Dedifferentiated amniotic fluid mesenchymal stem cell (primary cell): ENCODE data around the gene CHRND.

Source experiments
- DNase-seq: peaks from one replicate; pipeline ENCODE4 v3.0.0-alpha.2; 2016; ENCODE audit errors: extremely low spot score

Gene CHRND

DNA sequence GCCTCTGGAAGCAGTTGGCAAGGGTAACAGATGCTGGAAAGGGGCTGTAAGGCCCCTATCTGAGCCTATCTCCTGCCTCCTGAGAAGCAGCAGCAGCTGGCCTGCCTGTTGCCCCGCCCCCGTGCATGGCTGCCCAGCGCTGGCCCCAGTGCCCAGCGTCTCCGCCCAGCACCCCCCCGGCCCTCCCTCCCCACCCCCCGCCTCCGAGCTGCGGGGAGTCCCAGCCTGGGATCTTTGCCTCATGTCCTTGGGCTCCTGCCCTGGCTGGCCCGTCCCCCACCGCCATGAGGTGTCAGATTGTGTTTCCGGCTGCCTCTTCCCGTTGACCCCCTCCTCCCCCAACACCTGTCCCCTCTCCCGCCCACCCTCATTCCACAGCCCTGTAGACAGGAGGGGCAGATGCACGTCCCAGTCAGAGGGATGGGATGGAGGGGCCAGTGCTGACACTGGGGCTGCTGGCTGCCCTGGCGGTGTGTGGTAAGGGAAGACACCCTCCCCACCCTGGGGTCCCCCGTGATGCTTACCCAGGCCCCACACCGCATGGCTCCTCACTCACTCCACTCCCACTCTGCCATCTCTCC lies at the start of gene CHRND:
Gene CHRND (plus strand): TSS at position 370 of the 581 bp plus-strand sequence. CDS start 56 bp downstream, at position 426.
- DNase-seq = no peak

DNA sequence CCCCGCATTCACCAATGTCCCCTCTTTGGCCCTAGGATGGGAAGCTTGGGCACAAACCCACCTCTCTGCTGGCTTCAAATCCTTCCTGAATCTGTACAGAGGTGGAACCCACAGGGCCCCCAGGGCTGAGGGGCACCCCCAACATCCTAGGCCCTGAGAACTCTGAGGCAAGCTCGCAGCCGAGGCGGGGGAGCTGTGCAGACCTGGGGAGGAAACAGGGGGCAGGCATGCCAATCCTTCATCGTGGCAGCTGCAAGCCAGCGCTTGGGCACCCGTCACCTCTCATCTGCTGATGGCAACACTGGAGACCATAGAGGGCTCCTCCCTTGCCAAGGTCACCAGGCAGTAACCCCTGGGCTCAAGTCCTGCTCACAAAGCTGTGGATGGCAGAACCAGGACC lies 49.2 kb upstream of the CHRND start:
- DNase-seq = no peak

DNA sequence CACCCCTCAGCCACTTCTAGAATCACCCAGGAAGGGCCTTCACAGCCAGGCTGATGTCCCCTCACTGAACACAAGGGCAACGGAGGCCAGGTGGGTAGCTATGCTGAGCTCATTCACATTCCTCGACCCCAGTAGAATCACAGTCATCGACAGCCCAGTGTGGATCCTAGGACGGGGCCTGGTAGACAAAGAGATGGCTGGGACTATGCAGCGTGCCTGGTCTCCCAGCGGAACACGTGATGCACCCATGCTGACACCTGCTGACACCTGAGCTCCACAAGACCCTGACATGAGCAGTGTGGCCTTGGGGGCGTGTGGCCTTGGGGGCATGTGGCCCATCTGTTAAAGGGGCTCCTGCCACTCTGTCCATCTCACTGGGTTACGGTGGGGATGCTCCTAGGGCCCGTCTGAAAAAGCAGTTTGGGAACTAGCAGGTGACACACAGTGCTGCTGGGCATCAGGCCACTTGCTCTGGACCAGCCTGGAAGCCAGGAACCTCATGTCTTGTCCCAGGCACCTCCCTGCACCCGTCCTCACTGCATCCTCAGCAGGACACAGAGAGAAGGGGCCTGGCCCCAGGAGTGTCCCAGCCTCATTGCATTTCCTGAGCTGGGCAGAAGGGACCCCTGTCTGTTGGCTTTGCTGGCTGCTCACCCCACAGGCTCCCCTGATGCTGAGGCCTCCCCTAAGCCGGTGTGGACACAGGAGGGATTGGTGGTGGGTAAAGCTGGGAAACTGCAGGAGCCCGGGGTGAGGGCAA lies 48.0 kb upstream of the CHRND start:
- DNase-seq = no peak

DNA sequence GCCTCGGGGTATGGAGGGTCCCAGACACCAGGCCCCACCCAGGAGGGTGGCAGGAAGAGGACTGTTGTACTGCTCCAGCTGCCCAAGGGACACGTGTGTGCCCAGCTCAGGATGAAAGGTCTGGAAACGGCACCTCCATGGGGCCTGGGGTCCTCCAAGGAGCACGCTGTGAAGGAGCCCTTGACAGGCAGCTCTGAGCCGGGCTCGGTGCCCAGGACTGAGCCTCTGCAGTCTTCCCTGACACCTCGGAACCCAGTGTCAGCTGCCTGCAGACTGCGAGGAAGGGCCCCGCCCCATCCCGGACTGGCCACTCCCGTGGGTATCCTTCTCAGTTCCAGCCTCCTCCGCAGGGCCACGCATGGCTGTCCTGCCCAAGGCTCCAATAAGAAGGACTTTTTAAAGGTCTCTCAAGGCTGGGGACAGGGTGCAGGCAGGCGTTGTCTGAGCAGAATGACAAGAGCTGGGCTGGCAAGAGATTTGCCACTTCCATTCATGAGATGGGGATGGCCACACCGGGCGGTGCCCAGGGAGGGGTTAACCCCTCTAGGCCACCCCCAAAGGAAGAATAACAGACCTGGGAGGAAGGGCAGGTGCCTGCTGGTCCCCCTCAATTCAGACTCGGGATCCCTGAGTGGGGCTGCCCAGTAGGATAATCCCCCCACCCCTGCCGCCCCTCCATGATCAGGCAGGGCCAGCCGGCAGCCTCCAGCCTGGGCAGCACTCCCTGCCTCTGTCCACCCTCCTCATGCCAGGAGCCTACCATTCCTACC lies 47.2 kb upstream of the CHRND start:
- DNase-seq = no peak

DNA sequence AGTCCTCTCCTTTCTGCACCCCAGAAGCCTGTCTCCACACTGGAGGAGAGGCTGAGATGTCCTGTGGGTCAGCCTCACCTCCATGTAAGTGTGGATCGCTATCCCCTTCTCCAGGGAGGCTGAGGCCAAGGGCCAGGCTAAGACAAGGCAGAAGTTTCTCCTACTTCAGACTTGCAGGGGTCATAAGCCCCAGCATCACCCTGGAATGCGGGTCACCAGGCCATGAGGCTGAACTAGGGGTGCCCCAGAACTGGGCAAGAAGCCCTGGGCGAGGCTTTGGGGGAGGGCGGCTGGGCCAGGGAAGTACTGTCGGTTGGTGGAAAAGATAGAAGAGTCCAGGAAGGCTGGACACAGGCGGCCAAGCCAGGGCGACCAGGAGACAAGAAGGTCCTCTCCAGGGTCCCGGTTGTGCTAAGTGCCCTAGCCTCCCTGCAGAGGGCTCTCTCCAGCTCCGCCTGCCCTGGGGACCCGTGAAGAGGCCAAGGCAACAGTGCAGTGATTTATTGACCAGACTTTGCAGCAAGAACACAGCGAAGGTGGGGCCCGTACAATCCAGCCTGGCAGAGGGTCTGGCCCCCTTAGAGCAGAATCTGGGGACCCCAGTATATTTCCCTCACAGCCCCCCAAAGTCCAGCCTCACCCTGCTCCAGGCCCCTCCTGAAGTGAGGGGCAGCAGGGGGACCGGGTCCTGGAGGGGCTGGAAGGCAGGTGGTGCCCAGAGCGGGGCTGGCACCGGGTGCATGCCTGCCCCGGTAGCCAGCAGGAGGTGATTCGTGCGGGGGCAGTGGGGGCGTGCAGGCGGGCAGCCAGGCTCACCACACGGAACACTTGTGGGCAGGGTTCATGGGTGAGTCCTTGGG lies 46.4 kb upstream of the CHRND start:
- DNase-seq = no peak

DNA sequence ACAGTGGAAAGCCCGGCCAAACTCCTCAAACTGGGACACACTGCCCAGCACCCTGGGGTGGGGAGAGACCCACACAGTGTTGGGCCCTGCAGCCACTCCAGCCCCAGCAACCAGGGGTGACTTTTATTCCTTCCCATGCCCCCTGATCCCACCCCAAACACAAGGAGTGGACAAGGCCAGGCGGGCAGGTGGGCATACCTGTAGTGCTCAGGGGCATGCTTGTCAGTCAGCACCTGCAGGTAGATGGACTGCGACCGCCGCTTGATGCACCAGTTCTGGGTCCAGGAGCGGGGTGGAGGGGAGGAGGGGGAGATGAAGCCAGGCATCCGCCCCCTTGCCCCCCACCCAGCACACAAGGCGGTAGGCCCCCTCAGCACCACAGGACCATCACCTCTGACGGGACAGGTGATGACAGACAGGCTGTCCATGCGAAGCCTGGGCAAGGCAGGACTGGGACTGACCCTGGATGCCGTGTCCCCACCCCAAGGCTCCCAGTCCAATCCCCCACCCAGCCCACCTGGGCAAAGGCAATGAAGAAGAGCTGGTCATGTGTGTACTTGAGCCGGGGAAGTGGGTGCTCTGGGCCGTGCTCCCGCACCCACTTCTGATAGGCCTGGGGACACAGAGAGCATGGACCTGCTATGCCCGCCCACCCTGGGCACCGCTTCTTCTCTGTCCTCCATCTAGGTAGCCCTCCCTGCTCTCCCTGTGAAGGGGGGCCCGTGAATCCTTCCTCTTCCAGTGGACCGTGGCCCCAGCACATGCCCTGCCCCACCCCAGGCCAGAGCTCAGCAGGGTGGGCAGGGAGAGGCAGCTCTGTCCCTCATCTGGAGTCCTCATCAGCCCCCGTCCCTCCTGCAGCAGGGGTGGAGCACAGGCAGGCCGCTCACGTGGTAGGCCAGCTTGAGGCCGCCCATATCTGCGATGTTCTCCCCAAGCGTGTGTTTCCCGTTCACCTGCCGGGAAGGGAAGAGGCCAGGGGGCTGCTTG lies 45.5 kb upstream of the CHRND start:
- no peak for DNase-seq

DNA sequence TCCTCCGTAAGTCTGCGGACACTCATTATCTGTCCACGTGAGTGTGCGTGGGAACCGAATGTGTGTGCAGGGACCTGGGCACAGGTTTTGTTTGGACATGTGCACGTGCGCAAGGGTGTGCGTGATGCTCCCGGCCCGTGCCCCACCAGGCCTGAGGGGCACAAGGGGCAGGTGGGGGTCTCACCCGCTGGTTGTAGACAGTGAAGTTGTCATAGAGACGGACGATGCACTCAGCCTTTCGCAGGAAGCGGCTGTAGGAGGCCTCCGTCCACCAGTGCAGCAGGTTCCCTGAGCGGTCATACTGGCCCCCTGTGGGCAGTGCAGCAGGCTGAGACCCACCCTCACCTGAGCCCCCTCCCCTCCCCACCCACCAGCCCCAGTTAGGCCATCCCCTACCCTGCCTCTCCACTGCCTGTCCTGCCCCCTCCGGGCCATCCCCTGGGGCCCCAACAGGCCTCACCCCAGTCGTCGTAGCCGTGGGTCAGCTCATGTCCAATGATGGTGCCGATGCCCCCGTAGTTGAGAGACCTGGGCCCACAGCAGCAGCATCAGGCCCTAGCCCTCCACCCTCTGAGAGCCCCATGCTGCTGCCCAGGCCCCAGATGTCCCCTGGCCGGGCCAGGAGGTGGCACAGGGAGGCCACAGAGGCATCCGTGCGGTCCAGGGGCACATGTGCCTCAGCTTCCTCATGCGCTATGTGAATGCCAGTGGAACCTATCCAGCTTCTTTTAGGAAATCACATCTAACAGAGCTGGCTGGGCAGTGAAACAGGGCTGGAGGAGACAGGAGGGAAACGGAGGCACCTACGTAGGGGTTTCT lies 44.4 kb upstream of the CHRND start:
- DNase-seq = no peak

DNA sequence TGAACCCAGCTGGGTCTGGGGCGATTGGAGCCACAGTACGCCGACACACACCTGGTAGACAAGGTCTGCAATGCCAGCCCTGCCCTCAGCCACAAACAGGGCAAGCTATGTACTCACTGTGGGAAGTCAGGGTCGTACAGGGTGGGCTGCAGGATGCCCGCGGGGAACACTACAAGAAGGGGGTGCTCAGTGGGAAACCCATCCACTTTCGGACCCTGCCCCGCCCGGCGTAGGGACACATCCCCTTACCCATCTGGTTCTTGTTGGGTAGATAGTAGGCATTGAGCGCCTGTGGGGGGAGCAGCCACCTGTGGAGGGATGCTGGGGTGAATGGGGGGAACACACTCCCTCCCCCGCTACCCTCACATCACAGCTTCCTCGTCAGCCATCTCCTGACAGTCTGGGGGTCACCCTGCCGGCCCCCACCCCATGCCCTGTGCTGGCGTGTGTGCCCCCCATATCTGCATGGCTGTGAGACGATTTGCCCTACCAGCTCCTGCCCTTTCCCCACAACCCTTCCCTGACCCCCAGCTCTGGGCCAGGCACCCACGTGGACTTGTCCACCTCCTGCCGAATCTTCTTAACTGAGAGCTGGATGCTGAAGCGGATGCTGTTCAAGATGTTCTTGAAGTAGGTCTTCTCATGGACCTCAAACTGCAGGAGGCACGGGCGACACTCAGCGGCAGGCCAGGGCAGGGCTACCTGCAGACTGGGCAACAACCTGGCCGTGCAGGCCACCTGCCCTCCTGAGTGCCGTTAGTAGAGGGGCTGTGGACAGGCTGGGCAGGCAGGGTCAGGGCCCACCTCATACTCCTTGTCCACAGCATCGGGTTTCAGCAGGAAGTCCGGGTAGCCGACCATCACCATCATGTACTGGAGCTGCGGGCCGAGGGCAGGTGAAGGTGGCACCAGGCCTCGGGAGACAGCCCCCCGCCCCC lies 43.4 kb upstream of the CHRND start:
- DNase-seq = no peak

DNA sequence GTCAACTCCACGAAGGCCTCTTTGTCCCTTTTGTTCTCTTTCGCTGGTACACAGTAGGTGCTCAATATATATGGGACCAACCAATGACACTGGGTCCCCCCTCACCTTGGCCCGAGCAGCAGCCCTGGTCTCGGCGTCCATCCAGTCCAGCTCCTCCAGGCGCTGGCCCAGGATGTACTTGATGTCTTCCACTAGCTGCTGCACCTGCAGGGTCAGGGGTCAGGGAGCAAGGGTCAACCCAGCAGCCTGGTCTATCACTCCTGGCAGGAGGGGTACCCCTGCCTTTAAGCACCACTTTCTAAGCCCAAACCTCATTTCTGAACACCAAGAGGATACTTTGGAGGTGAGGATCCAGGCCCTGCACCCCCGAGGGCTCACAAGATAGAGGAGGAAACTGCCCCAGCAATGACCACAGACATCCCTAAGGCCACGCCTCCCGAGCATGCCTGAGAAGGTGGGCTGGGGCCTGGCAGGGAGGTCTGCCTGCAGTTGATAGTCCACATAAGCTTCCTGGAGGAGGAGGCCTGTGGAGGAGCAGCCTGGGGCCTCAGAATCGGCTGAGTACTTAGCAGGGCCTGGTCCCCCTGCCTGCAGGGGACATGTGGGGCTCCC lies 42.5 kb upstream of the CHRND start:
- DNase-seq = no peak

DNA sequence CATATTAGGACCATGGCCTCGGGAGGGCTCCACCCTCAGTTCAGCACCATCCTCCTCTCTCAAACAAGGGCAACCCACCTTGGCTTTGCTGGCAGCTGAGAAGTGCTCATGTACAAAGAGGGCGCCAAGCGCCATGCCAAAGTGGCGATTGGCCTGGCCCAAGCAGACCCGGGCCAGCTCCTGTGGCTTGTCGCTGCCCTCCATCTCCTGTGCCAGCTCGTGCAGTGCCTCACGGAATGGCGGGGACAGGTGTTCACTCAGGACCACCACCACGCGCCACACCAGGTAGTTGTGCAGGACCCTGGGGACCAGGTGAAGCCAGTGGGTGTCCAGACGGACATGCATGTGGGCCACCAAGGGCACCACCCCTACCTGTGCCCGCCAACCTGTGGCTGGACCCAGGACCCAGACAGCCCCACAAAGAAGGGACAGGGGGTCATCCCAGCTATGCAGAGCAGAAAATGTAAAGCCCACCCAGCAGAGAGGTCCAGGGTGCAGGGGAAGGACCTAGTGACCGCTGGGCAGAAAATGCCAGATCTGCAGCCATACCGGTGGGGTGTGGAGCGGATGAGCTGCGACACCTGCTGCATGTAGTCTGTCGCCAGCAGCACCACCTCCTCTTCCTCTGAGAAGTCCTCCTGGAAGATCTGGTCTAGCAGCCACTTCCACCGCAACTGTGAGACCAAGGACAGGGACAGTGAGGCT lies 41.9 kb upstream of the CHRND start:
- DNase-seq = no peak

DNA sequence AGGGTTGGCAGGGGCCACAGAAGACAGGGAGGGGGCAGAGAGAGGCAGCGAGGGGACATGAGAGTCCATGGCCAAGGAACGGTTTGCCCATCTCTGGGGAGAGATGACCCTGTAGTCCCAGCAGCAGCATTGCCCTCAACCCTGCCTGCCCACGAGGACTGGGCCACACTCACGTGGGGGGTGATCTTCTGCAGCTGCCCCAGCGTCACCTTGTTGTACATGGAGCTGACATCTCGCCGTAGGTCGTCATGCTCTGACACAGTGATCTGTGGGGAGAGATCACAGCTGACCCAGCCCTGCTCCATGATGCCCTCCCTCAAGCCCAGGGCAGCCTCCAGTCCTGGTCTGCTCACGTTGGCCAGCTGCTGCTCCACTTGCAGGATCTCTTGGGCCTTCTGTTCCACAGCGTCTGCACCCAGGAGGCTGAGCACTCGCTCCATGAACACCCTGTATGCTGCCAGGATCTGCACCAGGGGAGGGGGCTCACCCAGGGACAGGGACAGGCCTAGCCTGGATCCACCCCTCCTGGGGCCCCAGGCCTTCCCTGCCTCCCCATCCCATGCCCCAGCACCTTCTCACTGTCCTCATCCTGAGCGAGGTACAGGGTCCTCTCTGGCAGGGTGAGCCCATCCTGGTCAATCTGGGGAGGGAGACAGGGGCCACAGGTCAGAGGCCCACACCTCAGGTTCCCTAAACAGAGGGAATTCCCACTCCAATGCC lies 41.2 kb upstream of the CHRND start:
- no peak for DNase-seq

DNA sequence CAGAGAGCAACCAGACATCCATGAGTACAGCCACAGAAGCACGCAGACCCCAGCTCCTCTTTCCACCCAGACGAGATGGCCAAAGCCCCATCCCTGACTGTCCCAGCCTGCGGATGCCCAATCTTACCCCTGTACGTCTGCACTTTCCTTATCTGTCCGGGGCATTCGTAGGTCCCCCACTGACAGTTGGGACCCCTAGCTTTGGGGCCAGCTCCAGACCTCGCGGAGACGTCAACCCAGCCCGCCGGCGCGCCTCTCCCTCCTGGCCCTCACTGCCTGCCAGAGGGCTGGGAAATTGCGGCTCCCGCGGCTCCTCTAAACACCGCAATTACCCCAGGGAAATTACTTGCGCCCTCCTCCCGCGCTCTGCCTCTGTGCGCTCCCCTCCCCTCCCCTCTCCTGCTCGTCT lies 40.6 kb upstream of the CHRND start:
- no peak for DNase-seq

DNA sequence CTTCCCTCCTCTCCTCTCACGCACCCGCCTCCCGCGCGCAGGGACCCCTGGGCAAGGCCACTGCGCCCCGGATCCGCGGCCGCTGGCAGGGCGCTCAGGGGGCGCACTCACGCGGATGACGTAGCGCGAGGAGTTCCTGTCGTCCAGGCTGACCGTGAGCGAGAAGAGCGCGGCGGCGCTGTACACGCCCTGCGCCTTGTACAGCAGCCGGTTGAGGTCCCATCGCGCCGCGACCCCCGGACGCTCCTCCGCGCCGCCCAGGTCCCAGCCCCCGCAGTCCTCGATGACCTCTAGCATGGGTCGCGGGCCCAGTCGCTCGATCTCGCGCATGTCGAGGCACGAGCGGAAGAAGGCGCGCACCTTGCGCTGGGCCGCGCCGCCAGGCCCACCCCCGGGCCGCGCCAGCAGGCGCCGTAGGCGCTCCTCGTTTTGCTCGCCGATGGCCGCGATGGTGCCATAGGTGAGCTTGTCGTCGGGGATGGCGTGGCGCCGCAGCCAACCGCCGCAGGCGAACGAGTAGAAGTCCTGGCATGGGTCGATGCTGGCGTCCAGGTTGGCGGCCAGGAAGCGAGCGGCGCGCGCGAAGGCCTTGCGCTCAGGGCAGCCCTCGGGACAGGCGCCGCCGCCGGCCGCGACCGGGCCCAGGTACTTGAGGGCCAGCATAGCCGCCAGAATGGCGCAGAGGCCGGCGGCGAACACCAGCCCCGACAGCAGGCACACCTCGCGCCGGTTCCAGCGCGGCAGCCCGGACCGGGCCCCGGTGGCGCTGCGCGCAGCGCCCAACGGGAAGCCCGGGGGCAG lies 40.0 kb upstream of the CHRND start:
- DNase-seq = no peak

DNA sequence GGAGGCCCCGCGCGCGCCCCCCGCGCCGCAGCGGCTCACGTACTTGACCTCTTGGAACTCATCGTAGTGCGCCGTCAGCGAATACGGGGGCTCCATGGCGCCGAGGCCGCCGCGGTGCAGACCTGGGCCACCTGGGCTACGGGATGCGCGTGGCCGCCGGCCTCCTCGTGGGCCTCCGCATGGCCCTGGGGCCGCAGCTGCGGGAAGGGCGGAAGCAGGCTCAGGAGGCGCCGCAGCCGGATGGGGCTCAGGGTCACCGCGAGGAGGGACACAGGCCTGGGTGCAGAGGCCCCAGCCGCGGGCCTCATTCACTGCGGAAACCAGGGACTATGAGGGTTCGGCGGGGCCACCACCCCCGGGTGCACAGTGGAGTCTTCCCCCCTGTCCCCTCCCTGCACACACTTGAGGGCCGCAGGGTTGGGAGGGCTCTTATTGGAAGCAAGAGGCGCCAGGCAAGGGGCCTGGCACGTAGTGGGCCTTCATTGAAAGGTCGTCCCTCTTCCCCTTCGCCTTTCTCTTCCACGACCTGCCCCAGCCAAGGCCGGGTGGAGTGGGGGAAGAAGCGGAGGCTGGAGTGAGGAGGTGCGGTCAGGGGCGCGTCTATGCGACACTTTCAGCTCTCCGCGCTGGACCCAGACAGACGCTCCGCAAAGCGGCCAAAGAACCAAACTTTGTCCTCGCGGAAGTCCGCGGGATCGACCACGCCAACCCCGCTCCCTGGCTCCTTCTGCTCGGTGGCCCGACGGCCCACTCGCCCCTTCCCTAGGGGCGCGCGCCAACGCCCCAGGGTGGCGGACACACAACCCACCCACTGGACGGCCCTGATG lies 39.2 kb upstream of the CHRND start:
- no peak for DNase-seq

DNA sequence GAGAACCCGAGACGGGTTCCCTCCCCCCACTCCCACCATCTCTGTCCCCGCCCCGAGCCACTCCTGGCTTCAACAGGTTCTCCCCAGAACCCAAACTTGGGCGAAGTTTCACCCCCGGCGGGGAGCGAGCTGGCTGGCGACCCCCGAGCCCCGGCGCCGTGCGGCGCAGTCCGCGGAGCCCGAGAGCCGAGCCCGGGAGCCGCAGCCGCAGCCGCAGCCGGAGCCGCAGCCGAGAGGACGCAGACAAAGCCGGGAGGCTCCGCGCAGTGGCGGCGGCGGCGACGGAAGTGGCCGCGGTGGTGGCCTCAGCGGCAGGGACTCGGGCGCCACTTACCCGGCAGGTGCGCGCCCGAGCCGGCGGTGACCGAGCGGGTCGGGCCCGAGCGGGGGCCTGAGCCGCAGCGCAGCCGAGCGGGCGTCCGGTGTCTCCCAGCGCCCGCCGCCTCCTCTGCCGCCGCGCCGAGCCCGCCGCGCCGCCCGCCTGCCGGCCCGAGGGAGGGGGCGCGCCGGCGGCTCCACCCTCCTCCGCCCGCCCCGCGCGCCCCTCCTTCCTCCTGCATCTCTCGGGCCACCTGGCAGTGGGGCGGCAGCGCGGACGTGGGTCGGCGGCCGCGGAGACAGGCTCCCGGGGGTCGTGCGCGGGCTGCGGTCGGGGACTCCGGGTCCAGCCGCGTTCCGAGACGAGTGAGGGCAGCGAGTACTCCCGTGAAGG lies 38.4 kb upstream of the CHRND start, which contains the start of gene ECEL1:
Gene ECEL1 (minus strand): TSS at position 450 of the 712 bp plus-strand sequence. CDS start 1,181 bp downstream, outside the sequence.
- no peak for DNase-seq
